ENCODE results near the gene APOL1.

- TF ChIP-seq TAF1 (conservative IDR thresholded peaks at IDR 0.05) = no peak
- TF ChIP-seq NR2F2 (IDR thresholded peaks at IDR 0.05) = no peak
- TF ChIP-seq CTCF (IDR thresholded peaks at IDR 0.05; ENCODE audit: low read depth, low read length, missing input control) = no peak
- no peak for TF ChIP-seq RXRA (IDR thresholded peaks at IDR 0.05)
- TF ChIP-seq HNF4G (IDR thresholded peaks at IDR 0.05) = no peak
- no peak for TF ChIP-seq REST (IDR thresholded peaks at IDR 0.05)
Measured at GRCh38 chr22:36308880-36309279, 55.9 kb downstream of the APOL1 start.
